ENCODE measurements around the gene GSC2.

Gene GSC2, protein sequence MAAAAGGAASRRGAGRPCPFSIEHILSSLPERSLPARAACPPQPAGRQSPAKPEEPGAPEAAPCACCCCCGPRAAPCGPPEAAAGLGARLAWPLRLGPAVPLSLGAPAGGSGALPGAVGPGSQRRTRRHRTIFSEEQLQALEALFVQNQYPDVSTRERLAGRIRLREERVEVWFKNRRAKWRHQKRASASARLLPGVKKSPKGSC

DNA sequence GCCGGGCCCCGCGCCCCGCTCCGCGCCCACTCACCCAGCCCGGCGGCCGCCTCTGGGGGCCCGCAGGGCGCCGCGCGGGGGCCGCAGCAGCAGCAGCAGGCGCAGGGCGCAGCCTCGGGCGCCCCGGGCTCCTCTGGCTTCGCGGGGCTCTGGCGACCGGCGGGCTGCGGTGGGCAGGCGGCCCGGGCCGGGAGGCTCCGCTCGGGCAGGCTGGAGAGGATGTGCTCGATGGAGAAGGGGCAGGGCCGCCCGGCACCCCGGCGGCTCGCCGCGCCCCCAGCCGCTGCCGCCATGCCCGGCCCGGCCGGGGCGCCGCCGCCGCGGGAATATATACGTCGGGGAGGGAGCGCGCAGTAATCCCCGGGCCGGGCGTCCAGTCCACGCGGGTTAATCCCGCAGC, at the start of gene GSC2:
TSS of gene GSC2 (minus strand) at position 302 of the 400 bp plus-strand sequence. CDS start at position 293, 9 bp downstream.
- no peak for DNase-seq

DNA sequence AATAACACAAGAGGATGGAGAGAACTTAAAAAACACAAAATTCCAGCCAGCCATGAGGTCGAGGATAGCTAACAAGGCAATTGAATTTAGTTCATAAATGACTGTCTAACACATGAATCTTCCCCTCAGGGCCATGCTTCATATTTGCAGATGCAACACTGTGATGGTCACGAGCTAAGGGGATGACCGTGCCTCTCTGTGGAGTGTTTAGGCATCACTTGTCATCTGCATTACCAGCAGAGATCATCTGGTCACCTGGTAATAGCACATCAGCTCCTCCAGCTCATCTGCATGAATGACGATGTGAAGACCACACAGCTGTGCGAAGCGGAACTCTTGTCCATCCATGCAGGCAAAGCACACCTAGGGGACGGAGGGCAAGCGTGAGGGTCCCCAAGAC, 49.4 kb upstream of the GSC2 start:
- no peak for DNase-seq

DNA sequence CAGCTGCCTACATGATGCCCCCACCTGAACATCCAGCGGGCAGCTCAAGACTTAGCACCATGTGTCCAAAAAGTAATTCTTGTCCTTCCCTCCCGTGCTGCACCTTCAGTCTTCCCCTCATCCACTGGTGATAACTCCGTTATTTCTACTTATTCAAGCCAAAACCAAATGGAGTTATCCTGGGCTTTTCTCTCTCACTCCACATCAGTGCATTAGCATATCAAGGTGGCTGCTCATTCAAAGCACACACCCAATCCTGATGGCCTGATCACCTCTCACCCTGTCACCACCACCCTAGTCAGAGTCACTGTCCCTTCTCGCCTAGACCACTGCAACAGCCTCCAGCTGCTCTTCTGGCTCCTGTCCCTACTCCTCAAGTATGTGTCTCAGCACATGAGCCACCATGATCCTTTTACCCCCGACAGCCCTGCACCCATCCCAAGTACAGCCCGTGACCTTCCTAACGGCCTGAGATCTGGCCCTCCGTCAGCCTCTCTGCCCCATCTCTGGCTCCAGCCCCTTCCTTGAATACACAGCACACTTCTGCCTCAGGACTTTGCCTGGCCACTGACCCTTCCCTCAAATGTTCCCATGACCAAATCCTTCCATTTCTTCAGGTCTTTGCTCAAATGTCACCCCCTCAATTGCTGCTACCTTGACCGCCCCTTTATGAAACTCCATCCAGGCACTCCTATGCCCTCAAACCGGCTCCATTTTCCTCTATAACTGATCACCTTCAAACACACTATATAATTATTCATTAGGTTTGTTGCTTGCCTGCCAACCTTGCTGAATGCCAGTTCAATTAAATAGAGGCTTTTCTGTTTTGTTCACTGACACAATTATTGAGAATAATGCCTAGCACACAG, 48.1 kb upstream of the GSC2 start:
- DNase-seq = no peak

DNA sequence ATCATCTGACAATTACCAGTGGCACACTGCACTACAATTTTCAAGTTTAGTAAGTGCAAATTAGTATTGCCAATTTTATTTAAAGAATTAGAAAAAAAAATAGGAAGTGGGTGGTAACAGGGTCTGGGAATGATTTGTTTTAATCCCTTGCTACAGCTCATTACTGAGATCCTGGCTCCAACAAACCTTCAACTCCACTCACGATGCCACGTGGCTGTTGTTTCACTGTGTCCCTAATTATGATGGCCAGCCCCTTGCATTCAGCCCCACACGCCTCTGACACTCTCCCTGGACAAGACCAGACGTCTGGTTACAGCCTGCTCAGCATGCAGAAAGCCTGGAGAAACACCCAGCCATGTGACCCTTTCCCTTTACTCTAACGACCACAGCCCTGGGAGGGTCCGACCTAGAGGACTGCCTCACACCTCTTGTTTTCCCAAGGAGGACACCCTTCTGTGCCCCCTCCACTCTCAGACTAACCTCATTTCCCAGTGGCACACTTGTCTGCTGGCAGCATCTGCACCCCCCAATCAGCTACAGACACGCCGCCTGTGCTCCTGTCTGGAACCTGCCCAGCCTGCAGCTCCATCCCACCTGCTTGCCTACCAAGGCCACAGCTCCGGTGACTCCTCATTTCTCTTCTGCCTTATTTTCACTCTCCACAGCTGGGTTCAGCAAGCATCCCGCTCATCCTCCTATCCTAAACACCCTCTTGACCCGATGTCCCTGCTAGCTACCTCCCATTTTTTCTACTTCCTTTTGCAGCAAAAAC, 46.9 kb upstream of the GSC2 start:
- DNase-seq = no peak

DNA sequence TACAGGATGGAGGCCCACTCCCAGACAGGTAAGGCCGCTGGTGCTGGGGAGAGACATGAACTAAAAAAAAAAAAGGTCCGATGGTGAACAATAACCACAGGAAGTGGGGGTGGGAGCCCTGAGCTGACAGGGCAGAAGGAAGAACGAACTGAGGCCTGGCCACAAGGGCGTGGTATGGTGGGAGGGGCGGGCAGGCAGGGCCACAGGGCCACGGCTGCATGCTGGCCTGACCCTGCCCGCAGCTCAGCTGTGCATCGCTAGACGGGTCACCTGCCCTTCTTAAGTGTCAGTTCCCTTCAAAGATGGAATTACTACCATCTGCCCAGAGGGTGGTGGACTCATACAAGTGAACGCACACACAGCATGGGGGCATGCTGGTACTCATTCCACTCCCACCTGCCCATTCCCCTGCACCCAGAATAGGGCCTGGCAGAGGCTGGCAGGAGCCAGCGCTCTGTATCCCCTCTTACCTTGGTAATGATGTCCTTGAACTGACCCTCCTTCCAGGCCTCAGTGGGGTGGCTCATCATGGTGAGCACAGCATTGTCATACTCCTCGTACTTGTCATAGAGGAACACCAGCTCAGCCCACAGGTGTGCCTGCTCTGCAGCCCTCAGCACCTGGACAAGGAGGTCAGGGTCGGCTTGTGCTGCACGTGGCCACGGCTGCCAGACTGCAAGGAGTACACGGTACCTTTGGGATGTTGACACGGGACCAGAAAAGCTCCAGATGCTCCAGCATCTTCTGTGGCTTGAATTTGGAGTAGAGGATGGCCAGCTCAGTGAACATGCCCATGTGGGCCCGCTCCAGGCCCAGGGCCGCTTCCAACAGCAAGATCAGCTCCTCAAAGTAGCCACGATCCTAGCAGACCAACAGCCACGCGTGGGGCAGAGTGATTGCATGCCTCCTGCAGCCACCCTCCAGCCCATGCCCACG, 46.0 kb upstream of the GSC2 start:
- DNase-seq = no peak

DNA sequence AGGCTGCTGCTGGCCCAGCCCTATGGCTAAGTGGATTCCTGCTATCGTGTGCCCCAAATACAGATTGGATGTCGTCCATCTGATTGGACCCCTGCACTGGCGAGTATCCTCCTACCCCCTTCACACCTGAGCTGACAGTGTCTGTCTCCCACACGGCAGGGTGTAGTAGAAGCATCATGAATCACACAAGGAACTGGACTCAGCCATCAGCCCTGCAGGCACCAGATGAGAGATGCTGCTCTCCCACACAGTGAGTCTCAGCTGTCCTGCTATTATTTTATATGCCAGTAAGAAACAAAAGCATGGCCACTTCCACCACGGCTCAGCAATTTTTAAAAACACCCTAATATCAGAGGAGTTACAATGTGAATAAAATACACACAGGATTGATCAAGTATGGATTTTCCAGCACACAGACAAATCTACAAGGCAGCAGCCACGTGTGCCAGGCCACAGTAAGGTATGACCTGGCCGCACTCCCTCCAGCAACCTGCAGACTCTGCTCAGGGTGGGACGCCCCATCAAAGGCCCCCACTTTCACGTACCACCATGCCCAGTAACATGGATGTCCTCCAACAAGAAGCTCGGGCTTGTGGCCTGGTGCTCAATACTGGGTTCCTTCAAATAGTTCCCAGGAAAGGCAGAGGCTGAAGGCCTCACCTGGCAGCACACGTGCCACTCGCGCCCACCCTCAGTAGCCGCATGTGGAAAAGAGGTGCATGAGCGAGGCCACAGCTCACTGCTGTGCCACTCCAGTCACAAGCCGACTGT, 44.9 kb upstream of the GSC2 start:
- DNase-seq = no peak

DNA sequence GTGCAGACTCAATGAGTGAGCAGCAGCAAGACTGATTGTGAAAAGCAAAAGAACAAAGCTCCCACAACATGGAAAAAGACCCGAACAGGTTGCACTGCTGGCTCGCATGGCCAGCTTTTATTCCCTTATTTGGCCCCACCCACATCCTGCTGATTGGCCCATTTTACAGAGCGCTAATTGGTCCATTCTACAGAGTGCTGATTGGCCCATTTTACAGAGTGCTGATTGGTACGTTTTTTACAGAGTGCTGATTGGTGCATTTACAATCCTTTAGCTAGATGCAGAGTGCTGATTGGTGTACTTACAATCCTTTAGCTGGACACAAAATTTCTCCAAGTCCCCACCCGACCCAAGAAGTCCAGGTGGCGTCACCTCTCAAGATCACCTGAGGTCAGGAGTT, 43.8 kb upstream of the GSC2 start:
- no peak for DNase-seq

DNA sequence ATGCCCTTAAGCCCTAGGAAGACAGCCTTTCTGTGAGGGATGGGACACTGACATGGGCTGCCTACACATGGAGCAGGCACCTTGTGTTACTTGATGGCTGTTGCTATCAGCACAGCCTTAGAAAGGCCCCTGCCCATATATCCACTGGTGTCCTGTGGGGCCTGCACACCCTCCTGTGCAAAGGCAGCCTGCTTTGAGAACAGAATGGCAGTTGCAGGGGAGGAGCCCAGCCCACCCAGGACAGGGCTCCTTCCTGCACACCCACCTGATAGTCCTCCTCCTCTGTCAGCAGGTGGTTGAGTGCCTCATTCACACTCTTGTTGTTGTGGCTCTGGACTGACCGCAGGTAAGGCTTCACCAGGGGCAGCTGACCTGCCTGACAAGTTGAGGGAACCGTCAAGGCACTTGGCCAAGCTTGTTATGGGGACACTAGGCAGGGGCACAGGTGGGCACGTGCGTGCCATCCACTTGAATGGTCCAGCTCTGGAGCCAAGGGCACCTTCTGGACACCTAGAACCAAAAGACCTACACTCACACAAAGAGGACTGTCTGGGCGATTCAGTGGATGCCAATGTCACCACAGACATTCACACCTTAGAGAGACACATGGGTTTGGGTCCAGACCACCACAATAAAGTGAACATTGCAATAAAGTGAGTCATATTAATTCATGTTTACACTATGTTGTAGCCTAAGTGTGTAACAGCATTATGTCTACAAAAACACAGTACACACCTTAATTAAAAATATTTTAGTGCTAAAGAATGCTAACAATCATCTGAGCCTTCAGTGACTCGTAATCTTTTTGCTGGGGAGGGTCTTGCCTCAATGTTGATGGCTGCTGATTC, 37.8 kb upstream of the GSC2 start:
- DNase-seq = no peak

DNA sequence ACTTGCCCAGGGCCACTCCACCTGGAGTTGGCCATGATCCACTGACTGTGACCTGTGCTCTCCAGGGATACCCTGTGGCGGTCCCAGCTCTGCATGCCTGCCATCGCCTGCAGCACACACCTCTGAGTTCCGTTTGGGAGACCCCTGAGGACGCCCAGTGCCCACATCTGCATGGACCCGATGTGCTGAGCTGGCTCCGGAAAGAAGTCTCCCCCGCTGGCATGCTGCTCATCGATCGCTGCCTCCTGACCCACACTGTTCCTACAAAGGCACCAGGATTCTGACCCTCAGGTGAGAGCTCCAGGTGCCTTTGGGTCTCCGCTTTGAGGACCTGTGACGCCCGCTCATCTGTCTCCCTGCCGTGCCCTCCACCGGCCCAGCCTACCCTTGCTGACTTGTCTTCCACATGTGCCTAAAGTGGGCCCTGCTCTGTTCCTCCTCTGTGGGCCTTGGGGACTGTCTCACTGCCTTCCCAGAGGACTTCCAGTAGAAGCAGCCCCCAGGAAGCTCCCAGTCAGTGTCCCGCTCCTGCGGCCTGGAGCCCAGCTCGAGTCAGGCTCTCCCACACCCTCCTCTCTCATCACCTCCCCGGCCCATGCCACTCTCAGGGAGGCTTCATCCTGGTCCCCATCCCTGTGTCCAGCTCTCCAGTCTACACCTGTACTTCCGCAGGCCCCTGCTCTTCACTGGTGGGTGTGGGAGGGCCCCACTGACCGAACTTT, 34.3 kb upstream of the GSC2 start:
- no peak for DNase-seq

DNA sequence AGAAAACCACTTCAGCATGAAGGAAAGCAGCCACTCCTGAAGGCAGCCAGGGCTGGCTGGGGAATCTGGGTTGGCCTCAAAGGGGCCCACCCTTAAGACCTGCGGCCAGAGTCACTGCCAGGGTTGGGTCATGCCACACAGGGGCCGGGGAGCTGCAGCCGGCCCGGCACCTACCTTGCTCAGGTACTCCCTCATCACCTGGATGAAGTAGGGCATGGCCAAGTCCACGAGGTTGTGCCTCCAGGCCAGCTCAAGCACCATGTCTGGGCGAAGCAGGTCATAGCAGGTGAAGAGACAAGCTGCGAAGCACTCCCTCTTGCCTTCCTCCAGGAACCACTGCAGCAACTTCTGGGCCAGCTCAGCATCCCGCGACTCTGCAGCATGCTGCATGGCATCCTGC, 33.1 kb upstream of the GSC2 start:
- no peak for DNase-seq

DNA sequence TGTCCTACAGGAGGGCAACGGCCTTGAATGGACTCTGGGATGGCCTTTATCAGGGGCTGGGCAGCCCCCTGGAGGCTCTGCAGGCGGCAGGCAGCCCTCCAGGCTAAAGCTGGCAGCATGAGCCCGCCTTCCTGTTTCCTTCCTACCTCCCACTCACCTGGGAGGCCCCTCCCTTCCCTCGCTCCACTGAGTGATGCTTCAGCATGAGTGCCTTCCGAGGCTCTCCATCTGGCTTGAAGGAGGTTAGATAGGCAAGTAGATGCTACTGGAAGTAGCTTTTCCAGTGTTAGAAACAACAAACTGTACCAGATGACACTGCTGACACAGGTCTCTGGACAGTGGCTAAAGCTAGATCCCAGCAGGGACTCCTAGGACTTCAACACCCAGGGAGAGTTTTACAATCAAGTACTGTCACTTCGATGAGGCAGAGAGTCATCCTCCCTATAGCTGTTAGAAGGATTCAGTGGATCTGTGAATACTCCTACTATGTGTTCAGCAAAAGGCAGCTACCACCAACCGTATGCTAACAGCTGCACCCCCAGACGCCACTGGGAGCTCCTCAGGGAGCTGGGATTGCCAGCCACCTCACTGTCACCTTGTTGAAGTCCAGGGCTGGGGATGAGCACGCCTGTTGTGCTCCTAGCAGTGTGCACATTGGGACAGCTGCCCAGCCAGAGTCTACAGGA, 32.5 kb upstream of the GSC2 start:
- DNase-seq = no peak

DNA sequence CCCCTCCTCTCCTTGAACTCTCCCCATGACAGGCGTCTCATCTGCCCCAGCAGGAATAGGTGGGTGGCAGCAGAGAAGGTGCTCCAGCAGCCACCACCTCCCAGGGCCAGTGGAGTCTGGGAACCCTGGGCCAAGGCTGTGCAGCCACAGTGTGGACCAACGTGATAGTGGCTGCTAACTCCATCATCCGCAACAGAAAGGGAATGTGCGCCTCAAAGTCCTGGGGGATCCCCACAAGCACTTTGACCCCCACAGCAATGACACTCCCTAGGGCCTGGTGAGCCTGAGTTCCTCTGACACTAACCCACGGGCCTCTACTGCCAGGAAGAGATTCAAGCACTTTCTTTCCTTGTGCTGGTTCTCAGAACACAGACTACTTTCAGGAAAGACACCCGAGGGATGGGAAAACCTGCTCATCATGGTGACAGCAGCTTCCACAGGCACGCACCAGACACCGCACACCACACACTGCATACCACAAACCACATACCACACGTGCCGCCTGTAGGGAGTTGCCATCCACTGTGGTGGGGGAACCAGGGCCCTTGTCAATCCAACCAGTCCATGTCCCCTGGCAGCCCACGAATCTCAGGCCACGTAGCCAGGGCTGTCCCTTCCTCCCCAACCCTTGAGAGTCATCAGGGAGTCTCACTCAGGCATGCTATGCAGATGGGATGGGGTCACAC, 31.8 kb upstream of the GSC2 start:
- no peak for DNase-seq

DNA sequence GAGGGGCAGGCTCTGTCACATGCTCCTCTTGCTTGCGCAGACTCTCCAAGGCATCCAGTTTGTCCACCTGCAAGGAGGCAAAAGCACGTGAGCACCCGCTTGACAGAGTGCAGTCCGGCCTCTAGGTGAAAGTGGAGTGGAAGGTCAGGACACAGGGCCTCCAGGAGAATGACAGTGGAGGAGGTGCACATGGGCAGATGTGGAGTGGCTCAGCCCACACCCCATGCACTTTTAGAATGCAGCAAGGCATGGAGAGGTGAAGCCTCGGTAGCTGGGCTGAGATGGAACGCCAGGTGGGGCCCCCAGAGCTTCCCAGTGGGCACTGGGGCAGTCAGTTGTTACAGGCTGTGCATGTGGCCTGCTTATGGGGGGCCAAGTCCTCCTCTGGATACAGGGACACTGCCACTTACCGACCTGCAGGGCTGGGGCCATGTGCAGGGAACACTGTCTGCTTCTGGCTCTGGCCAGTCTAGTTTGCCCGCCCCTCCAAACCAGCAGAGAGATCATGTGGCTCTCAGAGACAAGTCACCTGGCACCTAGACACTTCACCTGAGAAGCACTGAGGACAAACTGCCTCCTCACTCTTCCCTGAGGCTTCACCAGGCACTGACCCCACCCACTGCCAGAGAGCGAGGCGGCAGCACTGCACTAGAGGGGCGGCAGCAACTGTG, 30.8 kb upstream of the GSC2 start:
- no peak for DNase-seq

DNA sequence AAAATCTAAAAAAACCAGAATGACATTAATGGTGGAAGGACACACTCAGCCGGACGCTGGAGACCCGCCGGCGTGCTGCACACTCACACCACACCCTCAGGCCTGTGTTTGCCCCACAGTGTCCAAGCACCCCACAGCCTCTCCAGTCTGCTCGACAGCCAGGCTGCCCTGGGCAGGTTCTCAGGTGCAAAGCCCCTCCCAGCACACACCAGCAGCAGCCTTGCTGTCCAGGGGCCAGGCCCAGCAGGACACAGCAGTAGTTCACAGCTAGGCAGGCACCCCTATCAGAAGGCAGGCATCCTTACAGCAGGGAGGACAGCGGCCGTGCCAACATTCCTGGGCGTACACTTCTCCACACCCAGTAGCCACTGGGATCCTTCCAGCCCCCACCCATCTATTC, 30.1 kb upstream of the GSC2 start:
- DNase-seq = no peak

DNA sequence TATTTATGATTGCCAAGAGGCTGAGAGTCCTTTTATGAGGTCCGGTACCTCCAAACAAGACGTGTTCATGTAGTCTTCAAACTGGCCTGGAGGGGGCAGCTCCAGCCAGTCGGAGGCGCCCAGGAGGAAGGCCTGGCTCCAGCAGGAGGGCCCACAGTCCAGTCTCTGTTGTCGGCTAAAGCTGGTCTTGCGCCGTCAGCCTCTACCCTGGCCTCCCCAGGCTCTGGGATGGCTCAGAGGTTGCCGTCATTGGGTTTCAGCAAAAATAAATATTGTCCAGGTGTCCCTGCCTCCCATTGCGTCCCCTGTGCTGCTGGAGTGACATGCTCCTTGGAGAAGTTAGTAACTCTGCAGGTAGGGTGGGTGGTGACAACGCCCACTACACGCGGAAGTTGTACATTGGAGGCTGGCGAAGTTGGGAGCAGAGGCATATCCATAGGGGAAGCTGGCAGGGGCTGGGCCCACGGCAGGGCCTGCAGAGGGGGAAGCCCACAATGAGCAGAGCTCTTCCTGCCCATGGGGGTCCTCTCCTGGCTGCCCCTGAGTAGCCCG, 29.5 kb upstream of the GSC2 start:
- DNase-seq = peak; percentile 55

DNA sequence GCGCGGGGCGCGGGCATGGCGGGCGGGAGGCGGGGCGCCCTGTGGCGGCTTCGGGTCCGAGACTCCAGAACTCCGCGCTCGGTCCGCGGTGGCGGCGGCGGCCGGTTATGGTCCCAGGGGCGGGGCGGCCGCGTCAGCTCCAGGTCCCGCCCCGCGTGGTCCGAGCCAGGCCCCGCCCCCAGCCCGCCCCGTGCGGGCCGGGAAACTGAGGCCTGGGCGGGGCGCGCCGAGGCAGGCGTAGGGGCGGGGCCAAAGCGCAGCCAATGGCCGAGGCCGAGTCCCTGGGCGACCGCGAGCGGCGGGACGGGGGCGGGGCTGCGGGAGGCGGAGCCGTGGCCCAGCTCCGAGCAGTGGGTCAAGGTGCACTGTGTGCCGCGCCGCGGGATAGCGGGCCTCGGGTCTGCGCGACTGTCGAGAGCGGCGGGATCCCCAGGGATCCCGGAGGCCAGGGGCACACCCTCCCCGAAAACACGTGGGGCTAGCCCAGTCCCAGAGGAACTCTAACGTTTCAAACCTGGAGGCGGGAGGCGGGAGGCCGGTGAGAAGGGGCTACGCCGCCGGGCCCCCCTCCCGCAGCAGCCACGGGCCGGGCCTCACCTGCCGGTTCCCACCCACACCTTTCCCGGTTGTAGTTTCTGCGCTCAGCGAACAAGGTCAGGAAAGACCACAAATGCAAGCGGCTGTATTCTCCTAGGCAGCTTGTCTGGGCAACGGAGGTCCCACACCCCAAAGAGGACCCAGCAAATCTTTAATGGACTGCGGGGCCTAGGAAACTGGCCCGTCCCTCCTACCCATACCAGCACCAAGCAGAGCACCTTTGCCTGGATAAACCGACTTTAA, 28.8 kb upstream of the GSC2 start, which contains the start of gene SLC25A1:
TSS of gene SLC25A1 (minus strand) at position 80 of the 840 bp plus-strand sequence. CDS start at position 17, 63 bp downstream.
- peak; percentile 77 for DNase-seq
